Inflammatory macrophage (primary cell): ENCODE data around the gene ZNF428.

Experiments used
- DNase-seq, 2 donors: peaks; one replicate each; pipeline ENCODE4 v3.0.0-alpha.2; 2020 to 2022

The ZNF428 gene

DNA sequence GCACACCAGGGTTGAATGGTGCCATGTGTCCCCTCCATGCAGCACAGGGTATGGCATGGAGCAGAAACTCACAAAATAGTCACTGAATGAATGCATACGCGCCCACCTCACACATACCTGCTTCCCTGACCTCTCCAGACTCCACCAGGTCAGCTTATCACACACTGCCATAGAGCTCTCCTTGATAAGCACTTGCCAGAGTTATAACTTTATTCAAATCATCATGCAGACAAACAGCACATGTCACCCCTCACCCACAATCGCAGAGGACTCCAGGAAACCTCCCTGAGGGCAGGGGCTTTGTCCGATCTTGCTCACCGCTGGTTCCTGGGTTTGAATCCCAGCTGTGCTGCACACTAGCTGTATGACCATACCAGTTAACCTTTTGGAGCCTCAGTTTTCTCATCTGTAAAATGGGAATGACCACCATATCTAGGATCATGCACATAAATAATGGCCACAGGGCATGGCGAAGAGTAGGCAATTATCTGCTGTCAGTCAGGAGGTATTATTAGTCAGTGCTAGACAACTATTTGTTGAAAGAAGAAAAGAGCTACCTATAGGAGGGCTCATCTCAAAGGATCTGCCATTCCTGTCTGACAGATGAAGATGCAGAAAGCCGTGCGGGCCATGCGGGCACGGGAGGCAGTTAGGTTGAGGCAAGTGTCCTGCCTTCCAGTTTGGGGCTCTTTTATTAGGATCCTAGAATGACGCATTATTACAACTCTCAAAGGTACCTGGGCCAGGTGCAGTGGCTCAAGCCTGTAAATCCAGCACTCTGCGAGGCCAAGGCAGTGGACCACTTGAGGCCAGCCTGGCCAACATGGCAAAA, 58.1 kb downstream of the ZNF428 start:
- no peak for DNase-seq

DNA sequence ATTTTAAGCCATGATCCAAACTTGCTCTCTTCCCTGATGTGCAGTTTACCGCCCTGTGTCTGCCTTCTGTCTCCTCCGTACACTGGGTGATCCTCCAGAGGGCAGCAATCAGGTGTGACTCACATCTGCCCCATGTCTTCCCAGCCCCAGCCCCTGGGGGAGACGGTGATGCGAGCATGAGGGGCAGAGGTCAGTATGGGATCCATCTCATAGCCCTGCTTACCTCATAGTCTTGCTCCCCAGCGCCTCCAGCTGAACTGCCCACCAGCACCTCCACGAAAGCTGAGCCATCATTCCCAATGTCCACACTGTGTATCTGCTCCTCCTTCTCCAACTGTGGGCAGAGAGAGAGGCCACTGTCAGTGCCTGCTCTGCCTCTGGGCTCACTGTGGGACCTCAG, 58.7 kb downstream of the ZNF428 start:
- DNase-seq = peak; percentile 28 to 54
